HG03066 (cell line): ENCODE measurements around the gene IAPP.
"Not testable (repeated sequence)": the region's sequence is repeated elsewhere in the genome, so short reads cannot be mapped to it uniquely, and the experiment has no call there.

Experiments used
- ATAC-seq: cut with Tn5 transposase; IDR thresholded peaks from one replicate; pipeline ENCODE4 v1.9.1; 2021; ENCODE audit warnings: low read depth; ENCODE audit not compliant: unreplicated experiment

The IAPP gene

GRCh38 chr12:21372602-21373001 is at the start of gene IAPP:
IAPP (plus strand) TSS chr12:21372902; CDS start chr12:21373352, 450 bp downstream.
- ATAC-seq, result no peak

DNA sequence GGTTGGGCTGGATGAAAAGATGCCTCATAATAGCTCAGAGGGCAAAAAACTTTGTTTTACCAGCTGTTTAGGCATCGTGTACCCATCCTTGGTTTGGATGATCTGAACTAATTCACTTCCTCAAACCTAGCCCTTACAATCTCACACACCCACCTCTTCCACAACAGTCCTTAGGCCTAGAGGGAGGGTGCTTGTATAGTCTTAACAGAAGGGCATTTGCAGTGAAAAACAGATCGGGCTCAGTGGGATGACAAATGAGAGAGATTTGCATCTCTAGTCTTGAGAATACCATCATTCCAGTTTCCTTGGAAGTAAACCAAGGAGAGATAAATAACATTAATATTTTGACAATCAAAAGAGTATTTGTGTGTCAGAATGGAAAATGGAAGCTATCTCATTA is 49.0 kb upstream of the IAPP start:
- no peak for ATAC-seq

DNA sequence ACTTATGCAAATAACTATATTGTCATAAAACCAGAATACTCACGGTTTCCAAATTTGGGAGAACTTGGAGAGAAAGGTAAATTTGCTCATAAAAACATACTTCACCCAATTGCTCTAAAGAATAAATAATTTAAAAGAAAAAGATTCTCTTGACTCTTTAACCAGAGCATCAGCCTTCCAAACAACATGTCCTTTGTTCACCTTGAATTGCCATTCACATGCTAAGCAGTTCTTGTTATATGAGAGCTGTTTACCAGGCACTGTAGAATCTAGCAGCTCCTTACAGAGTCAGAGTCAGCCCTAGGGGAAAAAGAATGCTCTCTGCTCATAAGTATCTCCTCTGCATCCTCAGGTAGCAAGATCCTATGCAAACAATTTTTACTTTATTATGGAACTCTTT is 48.2 kb upstream of the IAPP start:
- no peak for ATAC-seq

GRCh38 chr12:21328578-21328977 is 44.1 kb upstream of the IAPP start:
- no peak for ATAC-seq

- no peak for ATAC-seq
Observed at GRCh38 chr12:21330682-21331253, 41.9 kb upstream of the IAPP start.

DNA sequence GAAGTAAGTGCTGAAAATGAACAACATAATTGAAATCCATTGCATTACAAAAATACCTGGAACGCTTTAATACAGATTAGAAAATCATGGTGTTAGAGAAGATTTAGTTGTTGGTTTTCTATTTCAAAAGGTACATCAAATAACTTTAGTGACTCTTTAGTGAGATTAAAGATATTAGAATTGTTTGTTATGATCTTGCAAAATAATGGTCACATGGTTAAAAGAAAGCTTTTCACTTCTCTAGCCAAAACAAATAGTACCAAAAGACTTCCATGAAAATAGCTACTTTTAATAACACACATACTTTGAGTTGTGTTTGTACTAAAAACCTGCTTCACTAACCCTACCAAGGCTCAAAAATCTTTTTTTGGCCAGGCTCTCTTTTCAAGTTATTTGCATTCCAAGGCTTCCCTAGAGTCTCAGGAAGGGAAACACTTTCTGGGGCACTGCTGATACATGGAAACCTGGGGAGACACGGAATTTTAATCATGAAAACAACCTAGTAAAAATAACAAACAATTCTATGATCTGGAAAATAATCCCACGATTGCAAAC is 37.9 kb upstream of the IAPP start, which contains the start of gene SLCO1A2:
TSS of gene SLCO1A2 (minus strand) at position 147 of the 555 bp plus-strand sequence. CDS start 270 bp downstream, outside the sequence.
- no peak for ATAC-seq

- no peak for ATAC-seq
Observed at GRCh38 chr12:21336656-21337055, 36.0 kb upstream of the IAPP start.

GRCh38 chr12:21337453-21337852 is 35.2 kb upstream of the IAPP start:
- no peak for ATAC-seq

- ATAC-seq, result no peak
Observed at GRCh38 chr12:21337959-21338744, 34.5 kb upstream of the IAPP start.

DNA sequence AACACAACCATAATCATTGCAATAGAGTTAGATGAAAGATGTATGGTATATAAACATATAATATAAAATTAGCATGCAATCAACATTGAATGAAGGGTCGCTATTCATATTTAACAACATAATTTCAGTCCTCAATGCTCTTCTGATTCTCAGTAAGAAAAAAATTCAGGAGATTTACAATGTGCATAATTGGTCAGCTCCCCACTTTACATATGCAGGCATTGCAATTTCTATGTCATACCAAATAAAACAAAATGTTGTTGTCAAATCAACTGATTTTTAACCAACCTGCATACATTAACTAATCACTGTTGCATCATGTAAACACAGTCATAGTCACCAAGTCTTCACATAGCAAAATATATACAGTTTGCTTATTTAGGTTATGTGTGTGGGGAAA is 32.8 kb upstream of the IAPP start:
- no peak for ATAC-seq

GRCh38 chr12:21340403-21340802 is 32.3 kb upstream of the IAPP start:
- no peak for ATAC-seq

- ATAC-seq, result no peak
Observed at GRCh38 chr12:21341769-21342168, 30.9 kb upstream of the IAPP start.

GRCh38 chr12:21343636-21344035 is 29.1 kb upstream of the IAPP start:
- ATAC-seq, result no peak

DNA sequence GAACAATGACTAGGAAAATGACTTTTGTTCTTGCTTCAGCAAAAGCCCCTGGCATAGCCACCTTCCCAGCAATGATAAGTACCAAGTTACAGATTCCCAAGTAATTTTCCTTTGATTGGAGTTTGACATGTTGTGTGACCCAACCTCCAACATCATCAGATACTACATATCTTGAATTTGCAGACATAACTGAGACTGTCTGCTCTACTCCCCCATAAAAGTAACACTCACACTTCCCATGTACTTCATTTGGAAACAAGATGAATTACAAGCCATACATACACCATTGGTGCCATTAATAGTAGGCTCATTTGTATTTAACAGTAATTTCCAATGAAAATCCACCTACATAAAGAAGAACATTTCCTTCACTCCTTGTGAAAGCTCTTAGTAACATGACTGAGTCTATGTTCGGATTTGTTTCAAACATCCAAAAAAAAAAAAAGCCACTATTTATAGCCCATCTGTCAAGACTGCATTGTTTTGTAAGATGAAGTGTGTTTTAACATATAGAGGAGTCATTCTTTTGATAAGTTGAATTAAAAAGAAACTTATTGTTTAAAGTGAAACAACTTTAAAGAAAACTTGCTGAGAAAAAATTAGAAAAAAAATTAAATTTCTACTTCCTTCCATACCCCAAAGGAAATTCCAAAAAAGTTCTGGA is 26.0 kb upstream of the IAPP start:
- no peak for ATAC-seq

DNA sequence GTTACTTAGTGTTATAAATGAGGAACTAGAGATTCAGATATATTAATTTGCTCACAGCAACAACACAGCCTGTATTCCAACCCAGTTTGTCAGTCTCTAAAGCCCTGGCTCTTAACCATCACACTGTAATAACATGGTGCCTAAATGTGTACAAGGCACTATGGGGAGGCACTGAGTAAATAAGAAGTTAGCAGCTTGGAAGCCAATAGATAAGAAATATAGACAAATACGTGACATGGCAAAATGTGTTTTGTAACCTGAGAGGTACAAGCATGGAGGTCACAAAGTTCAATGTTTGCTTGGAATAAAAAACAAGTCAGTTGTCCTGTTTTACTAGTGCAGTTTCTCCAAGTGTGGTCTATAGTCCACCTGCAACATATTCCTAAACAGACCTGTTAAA is 21.7 kb upstream of the IAPP start:
- ATAC-seq, result no peak

- ATAC-seq, result no peak
Observed at GRCh38 chr12:21353487-21353886, 19.2 kb upstream of the IAPP start.

- ATAC-seq, result no peak
Observed at GRCh38 chr12:21353948-21354347, 18.8 kb upstream of the IAPP start.

- no peak for ATAC-seq
Observed at GRCh38 chr12:21354641-21355040, 18.1 kb upstream of the IAPP start.

GRCh38 chr12:21360632-21361031 is 12.1 kb upstream of the IAPP start:
- not testable (repeated sequence) for ATAC-seq

DNA sequence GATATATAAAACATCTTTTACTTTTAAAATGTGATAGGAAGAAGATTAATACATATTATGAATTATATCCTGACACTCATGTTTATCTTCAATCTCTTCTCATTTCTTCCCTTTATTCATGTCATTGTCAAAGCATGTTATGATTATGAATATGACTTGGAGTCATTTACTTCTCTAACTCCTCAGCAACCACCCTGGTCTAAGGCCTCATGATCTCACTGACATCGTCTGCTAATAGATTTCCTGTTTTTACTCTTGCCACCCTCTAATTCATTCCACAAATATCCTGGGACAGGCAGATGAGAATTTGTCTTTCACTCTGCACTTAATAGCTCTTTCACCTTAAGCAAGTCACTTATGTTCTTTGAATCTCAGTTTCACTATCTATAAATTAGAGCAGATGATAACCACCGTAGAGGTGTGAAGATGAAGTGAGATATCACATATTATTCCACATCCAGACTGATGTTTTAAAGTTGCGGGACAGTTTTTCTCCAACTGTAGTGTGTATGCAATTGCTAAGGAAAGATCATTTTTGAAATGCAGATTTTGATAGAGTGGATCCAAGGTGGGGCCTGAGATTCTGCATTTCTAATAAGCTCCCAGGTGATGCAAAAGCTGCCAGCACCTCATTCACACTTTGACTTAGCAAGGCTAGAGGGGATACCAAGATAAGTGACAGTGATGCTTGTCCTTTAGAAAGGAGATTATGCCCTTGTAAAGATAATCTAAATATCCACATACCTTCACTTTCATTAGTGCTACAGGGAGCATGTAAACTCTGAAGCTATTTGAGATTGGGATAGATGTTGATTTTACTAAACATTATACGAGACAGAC is 3.3 kb upstream of the IAPP start:
- no peak for ATAC-seq
